ENCODE data around the gene TMCC2. TPM values are rescaled to one million over a fixed set of nuclear protein-coding genes. Genes with fewer than 3 reads are reported as not detected.
"Not testable (repeated sequence)": the region's sequence is repeated elsewhere in the genome, so short reads cannot be mapped to it uniquely, and the experiment has no call there.

TMCC2 gene
- total RNA-seq (2021) (2.2 and 3.0 TPM in 2 replicates), Bru-seq, nascent RNA (percentile 27 among the genes with signal in this experiment), BruChase-seq, experiment 1, labeled RNA remaining after a 2-hour chase (percentile 33 among the genes with signal in this experiment), BruChase-seq, experiment 2, labeled RNA remaining after a 6-hour chase (percentile 36 among the genes with signal in this experiment)
- long read RNA-seq, transcript TMCC2-203 (5 exons, 3,738 nt) = major isoform, 5 of 7 reads
- long read RNA-seq, partial matches to known transcripts = 0 of 7 reads
- long read RNA-seq, other reads (novel, unspliced or antisense) = 2 of 7 reads

- intact Hi-C loops (cut with micrococcal nuclease; ENCODE audit: unreplicated experiment) = no loop called here
- Histone ChIP-seq H3K27me3 (replicated peaks; ENCODE audit: insufficient read depth, low read depth, low read length, poor library complexity) (no peaks in the 10 kb centered on the region), H3K9me3 (ENCODE audit: low read depth, low read length, poor library complexity, severe bottlenecking) (no peaks in the 10 kb centered on the region), H3K4me1 (ENCODE audit: insufficient read depth, low read length, poor library complexity, severe bottlenecking) (peaks cover 10% of the 10 kb centered on the region), H3K36me3 (ENCODE audit: insufficient read depth, low read length, poor library complexity, severe bottlenecking) (no peaks in the 10 kb centered on the region), H3K4me3 (ENCODE audit: low read depth, low read length, poor library complexity, severe bottlenecking) (peak within 1 kb of the TSS; percentile 65), H3K27ac (ENCODE audit: low read depth, low read length, poor library complexity, severe bottlenecking) (no peak within 1 kb of the TSS)
- POLR2A ChIA-PET (ENCODE audit: low non-redundant PET) = interaction anchor here (0.6 to 0.7 kb wide), 3 partner anchors 12 to 106 kb away, joined by 3 to 8 read pairs (median 3); no protein-coding TSS in a partner anchor
- TF ChIP-seq EZH2 (IDR thresholded peaks at IDR 0.05; ENCODE audit: borderline replicate concordance, low read depth, low read length, poor library complexity, severe bottlenecking) = no peak
- no peak for TF ChIP-seq CTCF (conservative IDR thresholded peaks at IDR 0.05; ENCODE audit: low read depth, low read length)
- BruUV-seq (replicated peaks) = no TSS peak
- peak; percentile 96 for DNase-seq (ENCODE audit: low spot score)
- CTCF ChIA-PET = interaction anchor here (0.5 to 0.6 kb wide), 3 partner anchors 246 to 865 kb away, joined by 4 to 5 read pairs (median 5); no protein-coding TSS in a partner anchor
Observed at GRCh38 chr1:205227584-205228013, at the start of gene TMCC2. TMCC2 (plus strand) TSS chr1:205227946; CDS start chr1:205228565, 619 bp downstream.

DNA sequence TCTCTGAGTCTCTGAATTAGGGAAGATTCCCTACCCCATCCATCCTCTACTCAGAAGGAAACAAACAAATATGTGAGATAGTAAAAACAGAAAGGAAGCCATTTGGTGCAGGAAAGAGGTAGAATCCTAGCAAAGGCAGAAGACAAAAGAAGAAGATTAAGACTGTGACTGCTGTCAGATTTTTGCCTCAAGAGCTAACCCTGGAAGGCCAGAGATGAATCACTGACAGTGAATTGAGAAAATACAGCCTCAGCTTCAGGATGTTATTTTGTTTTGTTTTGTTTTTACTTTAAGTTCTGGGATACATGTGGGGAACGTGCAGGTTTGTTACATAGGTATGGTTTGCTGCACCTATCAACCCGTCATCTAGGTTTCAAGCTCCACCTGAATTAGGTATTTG lies 47.9 kb upstream of the TMCC2 start:
- Histone ChIP-seq H3K9me3 (ENCODE audit: low read depth, low read length, poor library complexity, severe bottlenecking) (no peaks in the 10 kb centered on the region), H3K4me3 (ENCODE audit: low read depth, low read length, poor library complexity, severe bottlenecking) (no peak overlapping the region), H3K4me1 (ENCODE audit: insufficient read depth, low read length, poor library complexity, severe bottlenecking) (peaks cover 6% of the 10 kb centered on the region), H3K27ac (ENCODE audit: low read depth, low read length, poor library complexity, severe bottlenecking) (no peak overlapping the region), H3K27me3 (replicated peaks; ENCODE audit: insufficient read depth, low read depth, low read length, poor library complexity) (no peaks in the 10 kb centered on the region), H3K36me3 (ENCODE audit: insufficient read depth, low read length, poor library complexity, severe bottlenecking) (no peaks in the 10 kb centered on the region)
- TF ChIP-seq CTCF (conservative IDR thresholded peaks at IDR 0.05; ENCODE audit: low read depth, low read length) (no peak), EZH2 (IDR thresholded peaks at IDR 0.05; ENCODE audit: borderline replicate concordance, low read depth, low read length, poor library complexity, severe bottlenecking) (no peak)
- POLR2A ChIA-PET (ENCODE audit: low non-redundant PET) = no interaction called here
- CTCF ChIA-PET = no interaction called here
- DNase-seq (ENCODE audit: low spot score) = no peak
- no TSS peak for BruUV-seq (replicated peaks)
- intact Hi-C loops (cut with micrococcal nuclease; ENCODE audit: unreplicated experiment) = no loop called here

GRCh38 chr1:205180331-205180730 lies 47.4 kb upstream of the TMCC2 start:
- H3K9me3 ChIP-seq (ENCODE audit: low read depth, low read length, poor library complexity, severe bottlenecking); BruUV-seq (replicated peaks); H3K27me3 ChIP-seq (replicated peaks; ENCODE audit: insufficient read depth, low read depth, low read length, poor library complexity); CTCF ChIA-PET; H3K27ac ChIP-seq (ENCODE audit: low read depth, low read length, poor library complexity, severe bottlenecking); H3K4me1 ChIP-seq (ENCODE audit: insufficient read depth, low read length, poor library complexity, severe bottlenecking); DNase-seq (ENCODE audit: low spot score); POLR2A ChIA-PET (ENCODE audit: low non-redundant PET); H3K36me3 ChIP-seq (ENCODE audit: insufficient read depth, low read length, poor library complexity, severe bottlenecking); intact Hi-C loops (cut with micrococcal nuclease; ENCODE audit: unreplicated experiment); H3K4me3 ChIP-seq (ENCODE audit: low read depth, low read length, poor library complexity, severe bottlenecking): not testable (repeated sequence)

DNA sequence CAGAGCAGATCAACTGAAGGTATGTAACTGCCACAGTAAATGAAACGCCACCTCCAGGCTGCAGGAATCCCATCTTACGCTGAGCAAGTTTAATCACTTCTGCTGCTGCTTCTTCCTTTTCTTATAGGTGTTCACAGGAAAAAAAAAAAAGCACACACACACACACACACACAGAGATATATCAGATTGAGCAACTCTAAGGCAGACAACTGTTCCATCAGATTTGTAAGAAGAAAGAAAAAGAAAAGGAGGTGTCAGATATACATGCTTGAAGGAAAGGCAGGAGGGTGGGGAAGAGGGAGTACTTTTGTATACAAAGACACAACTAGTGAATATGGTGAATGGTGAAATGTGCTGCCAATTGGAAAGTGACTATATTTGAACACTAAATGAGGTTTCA lies 44.8 kb upstream of the TMCC2 start:
- H3K27ac ChIP-seq (ENCODE audit: low read depth, low read length, poor library complexity, severe bottlenecking) = no peak overlapping the region
- no peak for TF ChIP-seq CTCF (conservative IDR thresholded peaks at IDR 0.05; ENCODE audit: low read depth, low read length)
- TF ChIP-seq EZH2 (IDR thresholded peaks at IDR 0.05; ENCODE audit: borderline replicate concordance, low read depth, low read length, poor library complexity, severe bottlenecking) = no peak
- no peaks in the 10 kb centered on the region for H3K4me1 ChIP-seq (ENCODE audit: insufficient read depth, low read length, poor library complexity, severe bottlenecking)
- intact Hi-C loops (cut with micrococcal nuclease; ENCODE audit: unreplicated experiment) = no loop called here
- CTCF ChIA-PET = no interaction called here
- POLR2A ChIA-PET (ENCODE audit: low non-redundant PET) = no interaction called here
- no peaks in the 10 kb centered on the region for H3K27me3 ChIP-seq (replicated peaks; ENCODE audit: insufficient read depth, low read depth, low read length, poor library complexity)
- no peaks in the 10 kb centered on the region for H3K9me3 ChIP-seq (ENCODE audit: low read depth, low read length, poor library complexity, severe bottlenecking)
- DNase-seq (ENCODE audit: low spot score) = no peak
- no peak overlapping the region for H3K4me3 ChIP-seq (ENCODE audit: low read depth, low read length, poor library complexity, severe bottlenecking)
- H3K36me3 ChIP-seq (ENCODE audit: insufficient read depth, low read length, poor library complexity, severe bottlenecking) = no peaks in the 10 kb centered on the region
- no TSS peak for BruUV-seq (replicated peaks)

Measured in A673 (cell line).